Hematopoietic multipotent progenitor cell treated with erythropoietin and hydrocortisone succinate and interleukin-3 and kit ligand, for 4 days (in vitro differentiated cells): Measurements from ENCODE around the gene IL6R.
"Not testable (repeated sequence)": the region's sequence is repeated elsewhere in the genome, so short reads cannot be mapped to it uniquely, and the experiment has no call there.

ENCODE experiments used
- DNase-seq: peaks from one replicate; pipeline ENCODE4 v3.0.0-alpha.2; 2015

Gene IL6R

DNA sequence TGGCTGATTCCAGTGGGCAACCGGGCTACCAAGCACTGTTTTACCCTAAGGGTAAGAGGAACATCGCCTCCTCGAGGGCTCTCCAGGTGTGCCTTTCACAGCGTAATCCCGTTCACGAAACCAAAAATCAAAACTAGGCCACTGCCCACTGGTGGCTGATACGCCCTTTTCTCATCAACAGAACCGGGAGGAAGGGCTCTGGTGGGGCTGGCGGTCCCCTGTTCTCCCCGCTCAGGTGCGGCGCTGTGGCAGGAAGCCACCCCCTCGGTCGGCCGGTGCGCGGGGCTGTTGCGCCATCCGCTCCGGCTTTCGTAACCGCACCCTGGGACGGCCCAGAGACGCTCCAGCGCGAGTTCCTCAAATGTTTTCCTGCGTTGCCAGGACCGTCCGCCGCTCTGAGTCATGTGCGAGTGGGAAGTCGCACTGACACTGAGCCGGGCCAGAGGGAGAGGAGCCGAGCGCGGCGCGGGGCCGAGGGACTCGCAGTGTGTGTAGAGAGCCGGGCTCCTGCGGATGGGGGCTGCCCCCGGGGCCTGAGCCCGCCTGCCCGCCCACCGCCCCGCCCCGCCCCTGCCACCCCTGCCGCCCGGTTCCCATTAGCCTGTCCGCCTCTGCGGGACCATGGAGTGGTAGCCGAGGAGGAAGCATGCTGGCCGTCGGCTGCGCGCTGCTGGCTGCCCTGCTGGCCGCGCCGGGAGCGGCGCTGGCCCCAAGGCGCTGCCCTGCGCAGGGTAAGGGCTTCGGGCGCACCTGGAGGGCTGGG, at the start of gene IL6R:
IL6R (plus strand) TSS at position 360 of the 763 bp plus-strand sequence; CDS start at position 647, 287 bp downstream.
- peak; percentile 88 for DNase-seq

DNA sequence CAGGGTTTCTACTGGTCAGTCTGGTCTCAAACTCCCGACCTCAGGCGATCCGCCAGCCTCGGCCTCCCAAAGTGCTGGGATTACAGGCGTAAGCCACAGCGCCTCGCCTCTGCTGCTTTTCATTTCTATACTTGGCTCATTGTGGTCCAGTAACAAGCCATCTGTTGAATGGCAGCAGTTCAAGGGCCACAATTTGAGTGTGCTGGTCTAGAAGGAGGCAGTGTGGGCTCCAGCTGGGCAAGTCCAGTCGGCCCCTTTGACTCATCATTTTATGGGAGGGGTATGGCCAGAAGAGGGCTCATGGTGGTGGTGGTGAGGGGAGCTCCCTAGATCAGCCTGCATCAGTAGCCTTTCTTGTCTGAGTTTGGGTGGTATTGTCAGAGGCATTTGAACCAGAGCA, 46.6 kb upstream of the IL6R start:
- no peak for DNase-seq

DNA sequence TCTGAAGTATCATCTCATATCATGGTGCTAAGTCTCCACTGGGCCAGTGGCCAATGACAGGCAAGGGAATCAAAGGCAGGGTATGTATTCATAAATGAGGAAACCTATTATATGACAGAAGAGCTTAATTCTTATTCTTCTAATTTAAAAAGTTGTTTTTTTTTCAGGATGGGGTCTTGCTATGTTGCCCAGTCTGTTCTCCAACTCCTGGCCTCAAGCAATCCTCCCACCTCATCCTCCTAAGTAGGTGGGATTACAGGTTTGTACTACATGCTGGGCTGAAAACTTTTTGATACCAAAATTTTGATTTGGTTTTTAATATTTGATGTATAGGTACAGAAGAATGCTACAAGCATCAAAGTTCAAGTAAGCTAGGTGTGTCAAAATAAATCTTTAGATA, 44.9 kb upstream of the IL6R start:
- DNase-seq = no peak

DNA sequence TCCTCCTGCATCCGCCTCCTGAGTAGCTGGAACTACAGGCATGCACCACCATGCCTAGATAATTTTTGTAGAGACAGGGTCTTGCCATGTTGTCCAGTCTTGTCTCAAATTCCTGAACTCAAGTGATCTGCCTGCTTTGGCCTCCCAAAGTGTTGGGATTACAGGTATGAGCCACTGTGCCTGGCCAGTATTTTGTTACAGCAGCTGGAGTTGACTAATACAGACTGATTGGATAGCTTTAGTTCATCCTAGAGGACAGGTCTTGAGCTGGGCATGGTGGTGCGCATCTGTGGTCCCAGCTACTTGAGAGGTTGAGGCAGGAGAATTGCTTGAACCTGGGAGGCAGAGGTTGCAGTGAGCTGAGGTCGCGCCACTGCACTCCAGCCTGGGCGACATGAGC, 44.3 kb upstream of the IL6R start:
- not testable (repeated sequence) for DNase-seq

DNA sequence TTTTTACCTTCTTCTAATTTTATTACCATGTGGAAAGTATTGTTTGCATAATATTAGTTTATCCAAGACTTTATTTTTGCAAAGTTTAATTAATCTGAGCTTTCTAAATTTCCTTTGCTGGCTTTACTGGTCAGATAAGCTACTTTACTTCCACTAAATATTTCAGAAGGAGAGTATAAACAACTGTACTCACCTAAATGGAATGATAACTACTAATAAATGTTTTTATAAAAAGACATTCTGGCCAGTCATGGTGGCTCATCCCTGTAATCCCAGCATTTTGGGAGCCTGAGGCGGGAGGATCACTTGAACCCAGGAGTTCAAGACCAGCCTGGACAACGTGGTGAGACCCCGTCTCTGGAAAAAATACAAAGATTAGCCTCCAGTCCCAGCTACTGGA, 43.8 kb upstream of the IL6R start:
- no peak for DNase-seq

DNA sequence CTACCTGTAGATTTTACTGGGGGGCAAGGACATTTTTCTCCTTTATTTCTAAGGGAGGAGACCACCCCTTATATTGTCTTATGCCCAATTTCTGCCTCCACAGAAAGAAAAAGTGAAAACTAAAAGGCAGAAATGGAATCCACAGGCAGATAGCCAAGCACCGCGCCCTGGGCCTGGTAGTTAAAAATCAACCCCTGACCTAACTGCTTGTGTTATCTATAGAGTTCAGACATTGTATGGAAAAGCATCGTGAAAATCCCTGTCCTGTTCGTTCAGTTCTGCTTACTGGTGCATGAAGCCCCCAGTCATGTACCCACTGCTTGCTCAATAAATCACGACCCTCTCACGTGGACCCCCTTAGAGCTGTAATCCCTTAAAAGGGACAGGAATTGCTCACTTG, 33.7 kb upstream of the IL6R start:
- DNase-seq = peak; percentile 56

DNA sequence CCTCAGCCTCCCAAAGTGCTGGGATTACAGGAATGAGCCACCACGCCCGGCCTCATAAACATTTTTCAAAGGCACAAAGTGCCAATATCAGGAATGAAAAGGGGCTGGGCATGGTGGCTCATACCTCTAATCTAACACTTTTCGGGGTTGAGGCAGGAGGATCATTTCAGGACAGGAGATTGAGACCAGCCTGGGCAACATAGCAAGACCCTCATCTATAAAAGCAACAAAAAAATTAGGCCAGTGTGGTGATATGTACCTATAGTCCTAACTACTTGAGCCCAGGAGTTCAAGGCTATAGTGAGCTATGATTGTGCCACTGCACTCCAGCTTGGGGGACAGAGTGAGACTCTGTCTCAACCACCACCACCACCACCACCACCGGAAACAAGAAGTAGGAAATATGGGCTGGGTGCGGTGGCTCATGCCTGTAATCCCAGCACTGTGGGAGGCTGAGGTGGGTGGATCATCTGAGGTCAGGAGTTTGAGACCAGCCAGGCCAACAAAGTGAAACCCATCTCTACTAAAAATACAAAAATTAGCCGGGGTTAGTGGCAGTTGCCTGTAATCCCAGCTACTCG, 31.3 kb upstream of the IL6R start:
- DNase-seq = peak; percentile 27

DNA sequence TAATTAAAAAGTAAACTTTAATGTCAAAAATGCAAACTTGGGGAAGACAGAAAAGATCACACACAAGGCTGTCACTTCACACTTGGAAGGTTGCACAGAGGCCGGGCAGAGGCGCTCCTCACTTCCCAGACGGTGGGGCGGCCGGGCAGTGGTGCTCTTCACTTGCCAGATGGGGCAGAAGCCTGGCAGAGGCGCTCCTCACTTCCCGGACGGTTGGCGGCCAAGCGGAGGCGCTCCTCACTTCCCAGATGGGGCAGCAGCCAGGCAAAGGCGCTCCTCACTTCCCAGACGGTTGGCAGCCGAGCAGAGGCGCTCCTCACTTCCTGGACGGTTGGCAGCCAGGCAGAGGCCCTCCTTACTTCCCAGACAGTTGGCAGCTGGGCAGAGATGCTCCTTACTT, 25.8 kb upstream of the IL6R start:
- DNase-seq = no peak

DNA sequence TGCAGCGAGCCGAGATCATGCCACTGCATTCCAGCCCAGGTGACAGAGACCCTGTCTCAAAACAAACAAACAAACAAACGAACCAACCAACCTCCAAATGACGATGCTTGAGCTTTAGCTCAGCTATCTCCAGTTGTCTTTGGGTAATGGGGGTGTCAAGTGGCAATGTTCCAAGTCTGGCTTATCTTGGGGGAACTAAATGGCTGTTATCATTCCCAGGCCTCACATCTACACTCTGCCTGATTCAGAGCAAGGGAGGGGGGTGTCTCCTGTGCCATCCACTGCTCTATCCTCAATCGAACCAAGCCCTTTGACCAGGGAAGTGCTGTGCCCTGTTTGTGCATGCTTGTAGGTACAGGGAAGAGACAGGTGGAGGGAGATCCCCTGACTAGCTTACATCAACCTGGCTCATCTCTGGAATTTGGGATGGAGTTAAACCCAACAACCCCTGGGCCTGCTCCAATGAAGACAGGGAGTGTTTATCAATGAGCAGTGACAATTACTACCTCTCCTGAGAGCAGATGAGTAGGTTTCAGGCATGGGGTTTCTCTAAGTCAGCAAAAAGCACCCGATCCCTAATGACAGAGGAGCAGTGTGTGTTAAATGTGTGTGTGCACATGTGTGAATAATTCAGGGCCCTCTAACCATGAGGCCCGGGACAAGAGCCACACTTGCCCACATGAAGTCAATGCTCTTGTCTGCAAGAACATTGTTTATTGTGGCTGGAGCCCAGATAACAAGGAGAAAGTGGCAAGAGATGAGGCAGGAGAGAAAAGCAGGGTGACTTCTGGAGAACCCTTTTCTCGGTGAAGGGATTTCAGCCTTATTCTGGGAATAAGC, 20.3 kb upstream of the IL6R start:
- DNase-seq = peak; percentile 86

DNA sequence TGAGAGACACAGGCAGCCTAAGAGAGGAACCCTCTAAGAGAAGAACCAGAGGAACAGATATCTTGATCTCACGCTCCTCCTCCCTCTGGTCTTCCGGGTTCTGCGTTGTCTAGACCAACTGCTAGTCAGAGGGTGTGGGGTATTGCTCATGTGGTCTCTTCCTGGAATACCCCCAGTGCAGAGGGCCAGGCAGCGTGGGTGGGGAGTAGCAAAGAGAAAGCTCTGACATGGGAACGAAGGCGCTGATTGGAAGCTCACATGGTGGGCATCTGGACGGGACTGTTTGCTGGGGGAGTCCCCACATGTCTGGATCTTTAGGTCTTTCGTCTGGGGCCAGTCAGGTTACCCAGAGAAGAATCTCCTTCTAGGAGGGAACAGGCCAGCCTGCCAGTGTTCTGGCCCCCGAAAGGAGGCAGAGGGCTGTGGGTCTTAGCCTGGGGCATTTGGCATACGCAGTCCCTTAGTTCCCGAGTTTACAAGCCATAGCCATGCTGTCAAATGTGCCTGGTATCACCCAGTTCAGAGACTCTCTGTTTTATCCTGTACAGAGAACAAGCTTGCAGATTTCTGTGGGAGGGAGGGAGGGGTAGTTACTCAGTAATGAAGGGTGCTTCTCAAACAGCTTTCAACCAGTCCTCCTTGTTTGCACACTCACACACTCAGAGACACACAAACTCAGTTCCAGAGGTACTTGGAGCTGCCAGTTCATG, 18.3 kb upstream of the IL6R start:
- DNase-seq = peak; percentile 79

DNA sequence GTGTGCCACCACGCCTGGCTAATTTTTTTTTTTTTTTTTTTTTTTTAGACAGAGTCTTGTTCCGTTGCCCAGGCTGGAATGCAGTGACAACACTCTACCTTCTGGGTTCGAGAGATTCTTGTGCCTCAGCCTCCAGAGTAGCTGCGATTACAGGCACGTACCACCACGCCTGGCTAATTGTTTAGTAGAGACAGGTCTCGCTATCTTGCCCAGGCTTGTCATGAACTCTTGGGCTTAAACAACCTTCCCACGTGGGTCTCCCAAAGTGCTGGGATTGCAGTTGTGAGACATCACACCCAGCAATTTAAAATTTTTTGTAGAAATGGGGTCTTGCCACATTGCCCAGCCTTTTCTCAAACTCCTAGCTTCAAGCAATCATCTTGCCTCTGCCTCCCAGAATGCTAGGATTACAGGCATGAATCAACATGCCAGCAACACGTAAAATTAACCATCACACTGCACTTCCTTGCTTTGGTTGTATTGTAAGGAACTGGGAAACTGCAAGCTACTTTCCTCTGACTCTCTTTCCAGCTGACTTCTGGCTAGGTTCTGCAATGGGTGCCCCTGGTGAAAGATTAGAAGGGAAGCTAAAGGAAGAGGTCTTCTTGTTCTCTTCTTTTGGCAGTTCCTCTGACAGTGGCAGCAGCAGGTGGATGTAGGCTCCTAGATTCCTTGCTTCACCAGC, 13.9 kb upstream of the IL6R start:
- DNase-seq = no peak

DNA sequence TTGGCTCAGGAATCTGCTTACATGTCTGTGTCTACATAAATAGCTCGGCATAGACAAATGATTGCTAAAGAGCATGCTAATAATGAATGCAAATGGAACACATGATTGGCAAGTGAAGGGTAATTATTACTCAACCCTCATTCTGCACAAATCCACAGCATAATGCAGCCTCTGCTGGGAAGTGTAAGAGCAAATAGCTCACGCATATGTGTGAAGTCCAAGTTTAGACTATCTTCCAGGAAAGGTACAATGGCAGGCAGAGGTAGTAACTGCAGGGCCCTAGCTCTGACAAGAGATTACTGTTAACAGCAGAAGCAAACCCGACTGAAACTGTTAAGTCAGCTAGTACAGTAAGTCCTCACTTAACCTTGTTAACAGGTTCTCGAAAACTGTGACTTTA, 7.0 kb upstream of the IL6R start:
- no peak for DNase-seq

DNA sequence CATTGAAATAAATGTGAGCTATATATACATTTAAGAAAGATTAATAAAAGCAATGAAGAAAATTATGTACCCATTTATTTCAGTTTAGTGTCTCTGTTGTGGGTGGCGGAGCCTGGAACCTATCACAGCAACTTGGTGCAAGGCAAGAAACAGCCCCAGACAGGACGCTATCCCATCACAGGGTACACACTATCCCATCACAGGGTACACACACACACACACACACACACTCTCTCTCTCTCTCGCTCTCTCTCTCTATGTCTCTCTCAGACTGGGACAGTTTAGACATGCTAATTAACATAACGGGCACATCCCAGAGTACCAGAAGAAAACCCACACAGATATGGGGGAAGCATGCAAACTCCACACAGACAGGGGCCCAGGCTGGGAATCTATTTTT, 6.5 kb upstream of the IL6R start:
- DNase-seq = no peak

DNA sequence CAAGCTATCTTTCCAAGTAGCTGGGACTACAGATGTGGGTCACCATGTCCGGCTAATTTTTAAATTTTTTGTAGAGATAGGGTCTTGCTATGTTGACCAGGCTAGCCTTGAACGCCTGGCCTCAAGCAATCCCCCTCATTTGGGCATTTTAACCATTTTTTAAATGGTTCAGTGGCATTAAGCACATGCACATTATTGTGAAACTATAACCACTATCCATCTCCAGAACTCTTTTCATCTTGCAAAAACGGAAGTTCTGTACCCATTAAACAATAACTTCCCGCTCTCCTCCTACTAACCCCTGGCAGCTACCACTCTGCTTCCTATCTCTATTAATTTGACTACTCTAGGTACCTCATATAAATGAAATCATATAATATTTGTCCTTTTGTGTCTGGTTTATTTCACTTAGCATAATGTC, 4.8 kb upstream of the IL6R start:
- DNase-seq = peak; percentile 74

DNA sequence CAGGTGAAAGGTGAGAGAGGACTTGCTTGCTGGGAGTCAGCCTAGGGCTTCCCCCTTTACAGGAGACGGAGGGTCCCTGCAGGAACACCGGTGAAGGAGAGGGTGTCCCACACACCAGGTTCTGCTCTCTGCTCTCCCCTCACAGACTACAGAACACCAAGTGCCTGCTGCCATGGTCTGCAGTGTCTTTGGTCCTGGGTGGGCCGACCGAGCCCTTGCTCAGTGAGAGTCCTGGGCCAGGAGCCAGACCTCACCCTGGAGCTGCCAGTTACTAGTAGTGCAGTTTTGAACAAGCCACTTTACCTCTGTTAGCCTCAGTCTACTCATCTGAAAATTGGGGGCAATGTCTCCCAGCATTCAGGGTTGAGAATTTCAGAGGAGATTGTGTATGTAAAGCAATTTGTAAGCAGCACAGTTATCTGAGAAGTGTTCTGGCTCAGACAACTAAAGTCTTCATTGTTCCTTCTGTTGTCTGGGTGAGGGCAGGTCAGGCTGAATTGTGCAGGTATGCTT, 2.7 kb upstream of the IL6R start:
- no peak for DNase-seq

DNA sequence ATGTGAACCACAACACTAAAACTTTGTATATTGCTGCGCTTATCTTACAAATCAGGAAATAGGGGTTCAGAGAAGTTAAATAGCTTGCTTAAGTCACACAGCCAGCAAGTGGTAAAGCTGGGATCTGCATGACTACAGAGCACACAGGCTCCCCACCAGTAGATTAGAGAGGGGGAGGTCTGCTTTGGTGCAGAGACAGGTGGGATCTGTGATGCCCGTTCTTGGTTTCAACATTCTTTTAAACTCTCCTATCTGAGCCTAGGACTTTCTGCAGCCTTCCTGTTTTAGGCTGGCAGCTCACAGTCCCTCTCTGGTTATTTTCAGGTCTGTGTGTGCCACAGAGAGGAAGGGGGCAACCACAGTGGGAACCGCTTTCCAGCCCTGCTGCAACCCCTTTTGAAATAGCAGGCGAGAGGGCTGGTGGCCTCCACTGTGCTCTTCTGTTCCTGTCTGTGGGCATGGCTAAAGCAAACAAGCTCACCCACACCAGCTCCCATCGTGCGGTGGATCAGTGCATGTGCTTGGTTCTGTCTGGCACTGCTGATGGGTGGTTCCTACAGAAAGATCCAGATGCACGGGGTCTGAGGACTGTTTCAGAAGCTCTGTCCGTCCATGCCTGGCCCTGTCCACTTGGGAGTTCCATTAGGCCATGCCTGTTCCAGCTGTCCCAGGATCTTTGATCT, 1.7 kb upstream of the IL6R start:
- DNase-seq = peak; percentile 85

DNA sequence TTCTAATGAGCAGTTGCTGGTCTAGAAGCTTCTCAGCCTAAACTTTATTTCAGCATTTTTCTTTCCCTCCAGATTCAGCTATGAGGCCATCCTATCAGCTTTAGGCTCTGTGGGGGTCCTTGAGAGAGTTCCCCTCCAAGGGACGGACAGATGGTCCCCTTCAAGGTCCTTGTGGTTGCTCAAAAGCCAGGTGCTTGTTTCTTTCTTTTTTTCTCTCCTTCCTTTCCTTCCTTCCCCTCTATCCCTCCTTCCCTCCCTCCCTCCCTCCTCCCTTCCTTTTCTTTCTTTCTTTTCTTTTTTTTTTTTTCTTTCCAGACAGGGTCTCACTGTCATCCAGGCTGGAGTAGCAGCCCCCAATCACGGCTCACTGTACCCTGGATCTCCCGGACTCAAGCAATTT, 1.2 kb upstream of the IL6R start:
- no peak for DNase-seq

DNA sequence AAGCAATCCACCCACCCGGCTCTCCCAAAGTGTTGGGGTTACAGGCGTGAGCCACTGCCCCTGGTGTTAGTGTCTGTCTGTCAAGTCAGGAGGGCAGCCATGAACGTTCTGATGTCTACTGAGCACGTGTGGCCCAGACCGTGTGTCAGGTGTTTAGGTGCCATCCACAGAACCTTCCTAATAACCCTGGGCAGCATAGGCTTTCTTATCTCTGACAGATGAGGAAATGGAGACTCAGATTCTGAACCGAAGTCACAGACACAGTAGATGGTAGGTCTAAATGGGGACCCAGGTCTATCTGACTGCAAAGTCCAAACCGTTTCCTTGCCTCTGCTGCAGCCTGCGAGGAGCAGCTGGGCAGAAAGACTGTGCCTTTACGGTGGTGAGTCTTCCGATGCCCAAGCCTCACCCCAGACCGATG, 622 bp upstream of the IL6R start:
- peak; percentile 32 for DNase-seq

DNA sequence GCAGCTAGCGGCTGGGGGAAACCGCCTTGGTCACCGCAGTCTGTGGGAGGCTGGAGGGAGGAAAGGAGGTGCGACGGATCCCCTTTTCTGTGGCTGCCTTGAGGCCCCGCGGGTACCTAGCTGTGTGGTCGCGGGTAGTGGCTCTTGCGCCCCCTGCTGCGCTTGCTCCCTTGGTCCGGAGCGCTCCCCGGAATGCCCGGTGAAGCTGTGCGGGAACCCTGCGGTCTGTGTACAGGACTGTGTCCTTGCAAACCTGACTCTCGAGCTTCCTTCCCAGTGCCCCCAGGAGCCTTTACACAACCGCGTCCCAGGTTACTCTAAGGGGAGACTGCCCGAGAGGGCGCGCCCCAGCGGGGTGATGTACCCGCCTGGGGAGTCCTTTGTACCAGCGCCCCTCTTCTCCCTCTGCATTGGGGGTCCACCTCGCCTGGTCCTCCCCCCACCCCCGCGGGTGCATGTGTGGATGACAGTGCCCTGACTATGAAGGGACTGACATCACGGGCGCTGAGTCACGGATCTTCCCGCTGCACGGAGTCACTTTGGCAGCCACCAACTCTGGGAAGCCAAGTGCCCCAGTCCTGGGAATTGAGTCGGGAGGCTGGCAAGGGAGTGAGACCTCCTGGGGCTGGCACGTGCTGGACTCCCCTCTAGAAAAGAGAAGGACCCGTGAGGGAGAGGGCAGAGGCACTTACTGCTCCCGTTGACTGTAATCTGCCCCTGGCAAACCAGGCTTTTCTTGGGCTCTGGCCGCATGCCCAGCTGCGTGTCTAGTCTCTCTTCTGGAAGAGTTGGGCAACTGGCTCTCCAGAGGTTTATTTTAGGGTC, 816 bp downstream of the IL6R start:
- DNase-seq = peak; percentile 68

DNA sequence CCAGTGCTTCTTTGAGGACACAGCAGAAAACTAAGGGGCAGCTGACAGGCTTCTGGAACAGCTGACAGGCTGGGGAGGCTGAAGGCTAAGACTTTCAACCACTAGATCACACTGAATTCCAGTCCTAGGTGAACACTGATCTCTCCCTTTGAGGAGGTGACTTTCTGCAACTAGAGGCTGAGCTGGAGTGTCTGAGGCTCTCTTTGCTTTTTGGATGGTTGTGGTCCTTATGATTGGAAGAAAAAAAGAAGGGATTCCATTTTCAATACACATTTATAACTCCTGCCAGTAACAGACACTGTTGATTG, 1.4 kb downstream of the IL6R start:
- no peak for DNase-seq

DNA sequence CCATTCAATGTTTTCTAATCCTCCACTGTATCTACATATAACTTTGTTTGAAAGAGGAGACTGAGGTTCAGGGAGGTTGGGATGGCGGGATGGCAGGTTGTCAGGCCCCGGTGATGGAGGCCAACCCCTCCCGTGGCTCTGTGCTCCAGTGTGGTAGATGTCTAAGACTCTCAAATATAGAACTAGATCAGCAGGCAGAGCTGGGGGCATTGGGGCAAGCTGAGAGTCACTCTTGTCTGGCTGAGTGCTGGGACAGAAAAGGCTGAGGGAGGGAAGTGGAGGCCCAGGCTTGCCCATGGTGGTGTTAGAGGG, 1.7 kb downstream of the IL6R start:
- no peak for DNase-seq
